ENCODE measurements around the gene DYSF.

The DYSF gene

DNA sequence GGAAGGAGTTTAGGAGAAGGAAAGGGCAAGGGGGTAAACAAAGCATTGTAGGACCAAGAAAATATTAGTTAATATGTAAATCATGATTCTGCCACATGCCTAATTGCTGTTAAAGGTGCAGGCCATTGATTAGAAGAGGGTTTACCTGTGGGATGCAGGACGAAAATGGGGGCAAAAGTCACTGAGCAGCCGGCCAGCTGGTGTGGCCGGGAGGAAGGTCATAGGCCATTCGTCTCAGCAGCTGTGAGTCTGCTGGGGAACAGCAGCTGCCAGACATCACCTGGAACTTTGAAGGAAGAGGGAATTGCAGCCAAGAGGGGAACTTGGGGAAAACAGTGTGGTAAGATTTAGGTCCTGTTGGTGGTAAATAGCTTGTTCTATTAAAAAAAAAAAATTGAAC, 184.4 kb downstream of the DYSF start:
- DNase-seq (ENCODE audit: low spot score) = no peak
- no peak overlapping the region for H3K4me3 ChIP-seq (ENCODE audit: low read length in 2 of 2)
- no peak overlapping the region for H4K8ac ChIP-seq (ENCODE audit: low read depth, low read length)
- WGBS, 2 donors (ENCODE audit: extremely low coverage in 2 of 2, insufficient read length in 2 of 2, insufficient replicate concordance in 1 of 2) = no CpG with 5 or more reads among the region's 4 CpGs
- H3K27ac ChIP-seq (replicated peaks; ENCODE audit: low read length) = no peak overlapping the region
- H3K27me3 ChIP-seq (ENCODE audit: control insufficient read depth in 3 of 3, insufficient read depth in 3 of 3, low read depth in 1 of 3, low read length in 3 of 3) = peaks cover 0 to 4% (median 0%) of the 10 kb centered on the region in 3 experiments
- no peaks in the 10 kb centered on the region for H3K36me3 ChIP-seq (replicated peaks in 1 of 2; ENCODE audit: control insufficient read depth in 2 of 2, insufficient read depth in 2 of 2, low read length in 2 of 2)
- H4K91ac ChIP-seq (ENCODE audit: low read depth, low read length, poor library complexity) = no peak overlapping the region
- no peak overlapping the region for H2BK5ac ChIP-seq (ENCODE audit: low read length)
- no peak overlapping the region for H2BK12ac ChIP-seq (ENCODE audit: low read length)
- H2BK120ac ChIP-seq (ENCODE audit: low read depth, low read length) = no peak overlapping the region
- H2BK15ac ChIP-seq (ENCODE audit: low read length) = no peak overlapping the region
- H3K4me2 ChIP-seq (ENCODE audit: insufficient read depth, low read length, poor library complexity, severe bottlenecking) = no peak overlapping the region
- peaks cover 0 to 2% of the 10 kb centered on the region in 2 donors for H3K4me1 ChIP-seq (ENCODE audit: control insufficient read depth in 2 of 2, insufficient read depth in 1 of 2, low read depth in 1 of 2, low read length in 2 of 2)
- H3K4ac ChIP-seq (ENCODE audit: low read length) = no peak overlapping the region
- no peaks in the 10 kb centered on the region for H3K79me1 ChIP-seq (ENCODE audit: low read depth, low read length)
- no peak overlapping the region for H3K14ac ChIP-seq (ENCODE audit: low read length)
- H3K9me3 ChIP-seq (replicated peaks in 1 of 2; ENCODE audit: control insufficient read depth in 2 of 2, insufficient read depth in 1 of 2, low read depth in 1 of 2, low read length in 2 of 2) = no peaks in the 10 kb centered on the region
- no peak overlapping the region for H2AK5ac ChIP-seq (ENCODE audit: low read depth, low read length)
- H2AFZ ChIP-seq (ENCODE audit: low read length) = no peak overlapping the region
- H3K18ac ChIP-seq (ENCODE audit: low read length) = no peak overlapping the region
- H3K23ac ChIP-seq (ENCODE audit: low read depth, low read length, poor library complexity) = no peak overlapping the region
- peak overlapping the region; percentile 9 for H3K9ac ChIP-seq (ENCODE audit: low read depth, low read length, poor library complexity)

DNA sequence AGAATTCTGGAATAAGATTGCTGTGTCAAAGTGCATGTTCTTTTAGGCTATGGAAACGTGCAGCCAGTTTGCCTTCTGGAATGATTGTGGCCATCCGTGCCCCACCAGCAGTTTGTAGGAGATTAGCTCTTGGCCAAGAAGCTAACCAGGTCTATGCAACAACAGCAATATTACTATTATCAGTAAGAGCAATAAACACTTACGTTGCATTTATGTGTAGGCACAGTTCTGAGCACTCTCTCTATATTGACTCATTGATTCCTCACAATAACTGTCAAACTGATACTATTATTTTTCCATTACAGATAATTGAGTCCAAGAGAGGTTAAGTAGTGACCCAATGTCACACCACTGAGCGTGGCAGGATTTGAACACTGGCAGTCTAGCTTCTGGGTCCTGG, 186.4 kb downstream of the DYSF start:
- DNase-seq (ENCODE audit: low spot score) = no peak
- H3K27me3 ChIP-seq (ENCODE audit: control insufficient read depth in 3 of 3, insufficient read depth in 3 of 3, low read depth in 1 of 3, low read length in 3 of 3) = peaks cover 0 to 5% (median 0%) of the 10 kb centered on the region in 3 experiments
- H3K27ac ChIP-seq (replicated peaks; ENCODE audit: low read length) = no peak overlapping the region
- H2BK5ac ChIP-seq (ENCODE audit: low read length) = no peak overlapping the region
- no peak overlapping the region for H3K4me3 ChIP-seq (ENCODE audit: low read length in 2 of 2)
- H3K9ac ChIP-seq (ENCODE audit: low read depth, low read length, poor library complexity) = no peak overlapping the region
- peaks cover 0 to 2% of the 10 kb centered on the region in 2 donors for H3K4me1 ChIP-seq (ENCODE audit: control insufficient read depth in 2 of 2, insufficient read depth in 1 of 2, low read depth in 1 of 2, low read length in 2 of 2)
- H3K9me3 ChIP-seq (replicated peaks in 1 of 2; ENCODE audit: control insufficient read depth in 2 of 2, insufficient read depth in 1 of 2, low read depth in 1 of 2, low read length in 2 of 2) = no peaks in the 10 kb centered on the region
- H2BK15ac ChIP-seq (ENCODE audit: low read length) = no peak overlapping the region
- WGBS, 2 donors (ENCODE audit: extremely low coverage in 2 of 2, insufficient read length in 2 of 2, insufficient replicate concordance in 1 of 2) = no CpG with 5 or more reads among the region's 4 CpGs
- no peak overlapping the region for H3K18ac ChIP-seq (ENCODE audit: low read length)
- no peak overlapping the region for H3K23ac ChIP-seq (ENCODE audit: low read depth, low read length, poor library complexity)
- no peak overlapping the region for H2BK12ac ChIP-seq (ENCODE audit: low read length)
- no peak overlapping the region for H4K8ac ChIP-seq (ENCODE audit: low read depth, low read length)
- H4K91ac ChIP-seq (ENCODE audit: low read depth, low read length, poor library complexity) = no peak overlapping the region
- H3K4ac ChIP-seq (ENCODE audit: low read length) = no peak overlapping the region
- H2AK5ac ChIP-seq (ENCODE audit: low read depth, low read length) = no peak overlapping the region
- H2BK120ac ChIP-seq (ENCODE audit: low read depth, low read length) = no peak overlapping the region
- no peak overlapping the region for H2AFZ ChIP-seq (ENCODE audit: low read length)
- no peaks in the 10 kb centered on the region for H3K36me3 ChIP-seq (replicated peaks in 1 of 2; ENCODE audit: control insufficient read depth in 2 of 2, insufficient read depth in 2 of 2, low read length in 2 of 2)
- no peak overlapping the region for H3K4me2 ChIP-seq (ENCODE audit: insufficient read depth, low read length, poor library complexity, severe bottlenecking)
- H3K14ac ChIP-seq (ENCODE audit: low read length) = no peak overlapping the region
- H3K79me1 ChIP-seq (ENCODE audit: low read depth, low read length) = no peaks in the 10 kb centered on the region

DNA sequence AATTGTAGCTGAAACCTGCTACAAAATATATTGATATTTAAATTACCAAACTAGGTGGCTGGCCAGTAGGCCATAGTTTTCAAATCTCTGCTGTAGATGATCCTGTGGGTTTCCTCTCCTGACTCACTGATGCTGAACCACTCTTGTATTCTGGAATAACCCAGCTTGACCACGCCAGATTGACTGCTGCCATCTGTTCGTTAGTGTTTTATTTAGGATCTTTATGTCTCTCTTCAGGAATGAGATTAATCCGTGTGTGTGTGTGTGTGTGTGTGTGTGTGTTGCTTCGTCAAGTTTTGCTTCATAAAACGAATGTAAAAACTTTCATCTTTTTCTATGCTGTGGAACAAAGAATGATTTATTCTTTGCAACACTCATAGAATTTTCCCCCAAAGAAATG, 187.1 kb downstream of the DYSF start:
- no CpG with 5 or more reads among the region's 5 CpGs for WGBS, 2 donors (ENCODE audit: extremely low coverage in 2 of 2, insufficient read length in 2 of 2, insufficient replicate concordance in 1 of 2)
- no peak overlapping the region for H3K27ac ChIP-seq (replicated peaks; ENCODE audit: low read length)

DNA sequence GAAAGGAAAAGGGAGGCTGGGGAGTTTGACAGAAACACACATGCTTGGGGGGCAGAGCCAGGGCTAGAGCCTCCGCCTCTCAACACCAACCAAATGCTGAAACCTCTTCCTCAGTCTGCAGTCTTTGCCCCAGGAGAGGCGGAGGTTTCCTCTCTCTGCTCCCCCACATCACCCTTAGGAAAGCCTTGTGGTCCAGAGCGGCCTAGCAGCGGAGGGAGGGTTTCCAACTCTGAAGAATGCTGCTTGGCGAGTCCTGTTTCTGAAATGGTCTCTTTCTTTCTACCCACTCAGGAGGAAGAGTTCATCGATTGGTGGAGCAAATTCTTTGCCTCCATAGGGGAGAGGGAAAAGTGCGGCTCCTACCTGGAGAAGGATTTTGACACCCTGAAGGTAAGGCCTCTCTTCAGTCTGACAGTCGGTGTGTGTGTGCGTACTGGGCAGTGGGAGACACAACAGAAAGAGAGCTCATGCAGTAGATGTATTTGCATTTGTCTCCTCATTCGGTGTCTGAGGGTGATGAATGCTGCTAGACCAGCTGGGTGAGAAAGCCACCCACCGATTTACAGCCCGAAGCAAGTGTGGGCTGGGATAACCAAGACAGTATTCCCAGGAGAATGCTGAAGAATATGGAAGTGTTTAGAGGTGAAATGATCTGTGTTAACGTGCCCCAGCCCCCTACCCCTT, 190.5 kb downstream of the DYSF start:
- H3K4me1 ChIP-seq (ENCODE audit: control insufficient read depth in 2 of 2, insufficient read depth in 1 of 2, low read depth in 1 of 2, low read length in 2 of 2) = no peaks in the 10 kb centered on the region
- no peak overlapping the region for H3K9ac ChIP-seq (ENCODE audit: low read depth, low read length, poor library complexity)
- H3K4ac ChIP-seq (ENCODE audit: low read length) = no peak overlapping the region
- H2BK12ac ChIP-seq (ENCODE audit: low read length) = no peak overlapping the region
- no peak overlapping the region for H2BK120ac ChIP-seq (ENCODE audit: low read depth, low read length)
- no peak overlapping the region for H2BK15ac ChIP-seq (ENCODE audit: low read length)
- no peak overlapping the region for H3K27ac ChIP-seq (replicated peaks; ENCODE audit: low read length)
- no peaks in the 10 kb centered on the region for H3K79me1 ChIP-seq (ENCODE audit: low read depth, low read length)
- H3K36me3 ChIP-seq (replicated peaks in 1 of 2; ENCODE audit: control insufficient read depth in 2 of 2, insufficient read depth in 2 of 2, low read length in 2 of 2) = no peaks in the 10 kb centered on the region
- H3K4me3 ChIP-seq (ENCODE audit: low read length in 2 of 2) = no peak overlapping the region
- peaks cover 0 to 4% (median 0%) of the 10 kb centered on the region in 3 experiments for H3K27me3 ChIP-seq (ENCODE audit: control insufficient read depth in 3 of 3, insufficient read depth in 3 of 3, low read depth in 1 of 3, low read length in 3 of 3)
- H4K91ac ChIP-seq (ENCODE audit: low read depth, low read length, poor library complexity) = no peak overlapping the region
- DNase-seq (ENCODE audit: low spot score) = no peak
- WGBS, 2 donors (ENCODE audit: extremely low coverage in 2 of 2, insufficient read length in 2 of 2, insufficient replicate concordance in 1 of 2) = no CpG with 5 or more reads among the region's 13 CpGs
- no peak overlapping the region for H2BK5ac ChIP-seq (ENCODE audit: low read length)
- no peaks in the 10 kb centered on the region for H3K9me3 ChIP-seq (replicated peaks in 1 of 2; ENCODE audit: control insufficient read depth in 2 of 2, insufficient read depth in 1 of 2, low read depth in 1 of 2, low read length in 2 of 2)
- no peak overlapping the region for H2AFZ ChIP-seq (ENCODE audit: low read length)
- H4K8ac ChIP-seq (ENCODE audit: low read depth, low read length) = no peak overlapping the region
- H3K18ac ChIP-seq (ENCODE audit: low read length) = no peak overlapping the region
- H3K4me2 ChIP-seq (ENCODE audit: insufficient read depth, low read length, poor library complexity, severe bottlenecking) = no peak overlapping the region
- no peak overlapping the region for H2AK5ac ChIP-seq (ENCODE audit: low read depth, low read length)
- no peak overlapping the region for H3K23ac ChIP-seq (ENCODE audit: low read depth, low read length, poor library complexity)
- no peak overlapping the region for H3K14ac ChIP-seq (ENCODE audit: low read length)

More for the DNA sequence above, 187.1 kb downstream of the DYSF start:
- no peaks in the 10 kb centered on the region for H3K79me1 ChIP-seq (ENCODE audit: low read depth, low read length)
- no peaks in the 10 kb centered on the region for H3K9me3 ChIP-seq (replicated peaks in 1 of 2; ENCODE audit: control insufficient read depth in 2 of 2, insufficient read depth in 1 of 2, low read depth in 1 of 2, low read length in 2 of 2)
- no peak overlapping the region for H2BK12ac ChIP-seq (ENCODE audit: low read length)
- no peak overlapping the region for H2BK15ac ChIP-seq (ENCODE audit: low read length)
- H4K91ac ChIP-seq (ENCODE audit: low read depth, low read length, poor library complexity) = no peak overlapping the region
- no peak overlapping the region for H3K18ac ChIP-seq (ENCODE audit: low read length)
- no peak overlapping the region for H2BK5ac ChIP-seq (ENCODE audit: low read length)
- no peak overlapping the region for H3K4ac ChIP-seq (ENCODE audit: low read length)
- no peaks in the 10 kb centered on the region for H3K36me3 ChIP-seq (replicated peaks in 1 of 2; ENCODE audit: control insufficient read depth in 2 of 2, insufficient read depth in 2 of 2, low read length in 2 of 2)
- H4K8ac ChIP-seq (ENCODE audit: low read depth, low read length) = no peak overlapping the region
- H3K9ac ChIP-seq (ENCODE audit: low read depth, low read length, poor library complexity) = no peak overlapping the region
- no peak overlapping the region for H2AFZ ChIP-seq (ENCODE audit: low read length)
- peaks cover 0 to 8% (median 0%) of the 10 kb centered on the region in 3 experiments for H3K27me3 ChIP-seq (ENCODE audit: control insufficient read depth in 3 of 3, insufficient read depth in 3 of 3, low read depth in 1 of 3, low read length in 3 of 3)
- no peak overlapping the region for H3K23ac ChIP-seq (ENCODE audit: low read depth, low read length, poor library complexity)
- peaks cover 0 to 2% of the 10 kb centered on the region in 2 donors for H3K4me1 ChIP-seq (ENCODE audit: control insufficient read depth in 2 of 2, insufficient read depth in 1 of 2, low read depth in 1 of 2, low read length in 2 of 2)
- no peak overlapping the region for H3K4me3 ChIP-seq (ENCODE audit: low read length in 2 of 2)
- no peak overlapping the region for H2AK5ac ChIP-seq (ENCODE audit: low read depth, low read length)
- no peak overlapping the region for H3K4me2 ChIP-seq (ENCODE audit: insufficient read depth, low read length, poor library complexity, severe bottlenecking)
- H2BK120ac ChIP-seq (ENCODE audit: low read depth, low read length) = no peak overlapping the region
- H3K14ac ChIP-seq (ENCODE audit: low read length) = no peak overlapping the region
- DNase-seq (ENCODE audit: low spot score) = no peak
